ENCODE measurements around the gene RTCA.

Gene RTCA

GRCh38 chr1:100279358-100279923, 13.4 kb downstream of the RTCA start:
- ChIA-PET CTCF (no interaction called here), POLR2A (no interaction called here)
- no peak for DNase-seq (ENCODE audit: extremely low spot score)
- TF ChIP-seq NFRKB (IDR thresholded peaks at IDR 0.05) (no peak), ARNT (IDR thresholded peaks at IDR 0.05) (no peak), ZNF384 (IDR thresholded peaks at IDR 0.05) (no peak), LEF1 (IDR thresholded peaks at IDR 0.05; ENCODE audit: borderline replicate concordance) (no peak), BHLHE40 (IDR thresholded peaks at IDR 0.05; ENCODE audit: borderline replicate concordance) (no peak), L3MBTL2 (conservative IDR thresholded peaks at IDR 0.05) (no peak), ELF4 (IDR thresholded peaks at IDR 0.05) (no peak), SP1 (IDR thresholded peaks at IDR 0.05) (no peak), CTBP1 (IDR thresholded peaks at IDR 0.05; ENCODE audit: borderline replicate concordance) (no peak), FOXM1 (IDR thresholded peaks at IDR 0.05; ENCODE audit: borderline replicate concordance) (no peak), FOXA1 (IDR thresholded peaks at IDR 0.05) (no peak), TARDBP (IDR thresholded peaks at IDR 0.05) (no peak), HDGF (IDR thresholded peaks at IDR 0.05; ENCODE audit: borderline replicate concordance) (no peak), FOXK2 (IDR thresholded peaks at IDR 0.05) (no peak), SUZ12 (IDR thresholded peaks at IDR 0.05) (no peak)
- TF ChIP-seq, protein P1, sequence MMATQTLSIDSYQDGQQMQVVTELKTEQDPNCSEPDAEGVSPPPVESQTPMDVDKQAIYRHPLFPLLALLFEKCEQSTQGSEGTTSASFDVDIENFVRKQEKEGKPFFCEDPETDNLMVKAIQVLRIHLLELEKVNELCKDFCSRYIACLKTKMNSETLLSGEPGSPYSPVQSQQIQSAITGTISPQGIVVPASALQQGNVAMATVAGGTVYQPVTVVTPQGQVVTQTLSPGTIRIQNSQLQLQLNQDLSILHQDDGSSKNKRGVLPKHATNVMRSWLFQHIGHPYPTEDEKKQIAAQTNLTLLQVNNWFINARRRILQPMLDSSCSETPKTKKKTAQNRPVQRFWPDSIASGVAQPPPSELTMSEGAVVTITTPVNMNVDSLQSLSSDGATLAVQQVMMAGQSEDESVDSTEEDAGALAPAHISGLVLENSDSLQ (IDR thresholded peaks at IDR 0.05), result no peak

- CTCF ChIA-PET, result no interaction called here
- POLR2A ChIA-PET, result no interaction called here
- no peak for TF ChIP-seq LEF1 (IDR thresholded peaks at IDR 0.05; ENCODE audit: borderline replicate concordance)
- DNase-seq (ENCODE audit: extremely low spot score), result no peak
These were observed 14.1 kb downstream of the RTCA start for GRCh38 chr1:100279954-100280682.

DNA sequence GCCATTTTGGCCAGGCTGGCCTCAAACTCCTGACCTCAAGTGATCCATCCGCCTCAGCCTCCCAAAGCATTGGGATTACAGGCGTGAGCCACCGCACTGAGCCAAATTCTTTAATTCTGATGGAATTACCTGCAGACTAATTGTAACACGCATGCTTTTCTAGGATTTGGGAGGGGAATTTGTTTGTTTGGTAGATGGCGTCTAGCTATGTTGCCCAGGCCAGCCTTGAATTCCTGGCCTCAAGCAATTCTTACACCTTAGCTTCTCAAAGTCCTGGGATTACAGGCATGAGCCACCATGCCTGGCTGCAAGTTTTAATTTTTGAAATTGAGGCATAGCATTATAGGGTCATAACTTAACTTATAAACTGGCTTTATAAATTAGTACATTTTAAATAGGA, 18.6 kb downstream of the RTCA start:
- no peak for TF ChIP-seq FOXK2 (IDR thresholded peaks at IDR 0.05)
- no peak for TF ChIP-seq NFRKB (IDR thresholded peaks at IDR 0.05)
- no peak for TF ChIP-seq HDGF (IDR thresholded peaks at IDR 0.05; ENCODE audit: borderline replicate concordance)
- no peak for TF ChIP-seq FOXA1 (IDR thresholded peaks at IDR 0.05)
- TF ChIP-seq BHLHE40 (IDR thresholded peaks at IDR 0.05; ENCODE audit: borderline replicate concordance), result no peak
- TF ChIP-seq ARNT (IDR thresholded peaks at IDR 0.05), result no peak
- no peak for TF ChIP-seq TARDBP (IDR thresholded peaks at IDR 0.05)
- TF ChIP-seq FOXM1 (IDR thresholded peaks at IDR 0.05; ENCODE audit: borderline replicate concordance), result no peak
- TF ChIP-seq CTBP1 (IDR thresholded peaks at IDR 0.05; ENCODE audit: borderline replicate concordance), result no peak
- TF ChIP-seq L3MBTL2 (conservative IDR thresholded peaks at IDR 0.05), result no peak
- no peak for TF ChIP-seq ZNF384 (IDR thresholded peaks at IDR 0.05)
- TF ChIP-seq, protein P1 (IDR thresholded peaks at IDR 0.05), result no peak
- TF ChIP-seq SP1 (IDR thresholded peaks at IDR 0.05), result no peak
- TF ChIP-seq ELF4 (IDR thresholded peaks at IDR 0.05), result no peak
- TF ChIP-seq LEF1 (IDR thresholded peaks at IDR 0.05; ENCODE audit: borderline replicate concordance), result no peak
- no peak for TF ChIP-seq SUZ12 (IDR thresholded peaks at IDR 0.05)
- CTCF ChIA-PET, result no interaction called here
- POLR2A ChIA-PET, result no interaction called here
- no peak for DNase-seq (ENCODE audit: extremely low spot score)

DNA sequence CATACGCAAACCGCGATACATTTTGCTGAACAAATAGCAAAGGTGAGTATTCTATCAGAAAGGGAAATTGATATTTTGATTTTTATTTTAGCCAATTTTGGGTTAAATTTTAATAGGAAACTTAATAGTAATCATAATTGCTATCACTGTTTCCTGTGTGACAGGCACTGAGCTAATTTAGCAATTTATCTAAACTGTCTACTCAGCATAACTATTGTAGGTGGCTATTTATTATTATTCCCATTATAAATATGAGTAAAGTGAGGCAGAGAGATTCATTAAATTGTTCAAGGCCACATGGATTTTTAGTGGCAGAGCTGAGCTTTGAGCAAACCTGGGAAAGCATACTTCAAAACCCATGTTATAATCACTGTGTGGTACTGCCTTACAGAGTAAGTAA, 21.1 kb downstream of the RTCA start:
- POLR2A ChIA-PET, result interaction anchor here (1.0 kb wide), 1 partner anchor 21 kb away, joined by 4 read pairs; the partner anchor contains the start of gene RTCA

DNA sequence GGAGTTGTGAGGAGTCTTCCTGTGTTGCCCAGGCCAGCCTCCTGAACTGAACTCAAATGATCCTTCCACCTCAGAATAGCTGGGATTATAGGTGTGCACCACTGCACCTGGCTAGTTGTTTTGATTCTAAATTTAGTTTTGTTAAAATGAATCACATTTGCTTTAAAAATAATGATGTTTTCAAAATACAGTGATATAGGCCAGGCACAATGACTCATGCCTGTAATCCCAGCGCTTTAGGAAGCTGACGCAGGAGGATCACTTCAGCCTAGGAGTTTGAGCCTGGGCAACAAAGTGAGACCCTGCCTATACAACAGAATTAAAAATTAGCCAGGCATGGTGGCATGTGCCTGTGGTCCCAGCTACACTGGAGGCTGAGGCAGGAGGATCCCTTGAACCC, 24.3 kb downstream of the RTCA start:
- CTCF ChIA-PET, result no interaction called here

More for the DNA sequence above, 21.1 kb downstream of the RTCA start:
- DNase-seq (ENCODE audit: extremely low spot score), result no peak
- TF ChIP-seq SP1 (IDR thresholded peaks at IDR 0.05) (no peak), ELF4 (IDR thresholded peaks at IDR 0.05) (no peak), CTBP1 (IDR thresholded peaks at IDR 0.05; ENCODE audit: borderline replicate concordance) (no peak), FOXA1 (IDR thresholded peaks at IDR 0.05) (no peak), FOXM1 (IDR thresholded peaks at IDR 0.05; ENCODE audit: borderline replicate concordance) (no peak), FOXK2 (IDR thresholded peaks at IDR 0.05) (no peak), SUZ12 (IDR thresholded peaks at IDR 0.05) (no peak), LEF1 (IDR thresholded peaks at IDR 0.05; ENCODE audit: borderline replicate concordance) (no peak), BHLHE40 (IDR thresholded peaks at IDR 0.05; ENCODE audit: borderline replicate concordance) (no peak), ZNF384 (IDR thresholded peaks at IDR 0.05) (no peak), L3MBTL2 (conservative IDR thresholded peaks at IDR 0.05) (no peak), ARNT (IDR thresholded peaks at IDR 0.05) (no peak), HDGF (IDR thresholded peaks at IDR 0.05; ENCODE audit: borderline replicate concordance) (no peak), TARDBP (IDR thresholded peaks at IDR 0.05) (no peak), NFRKB (IDR thresholded peaks at IDR 0.05) (no peak)
- TF ChIP-seq, protein P1 (IDR thresholded peaks at IDR 0.05), result no peak
- CTCF ChIA-PET, result no interaction called here

DNA sequence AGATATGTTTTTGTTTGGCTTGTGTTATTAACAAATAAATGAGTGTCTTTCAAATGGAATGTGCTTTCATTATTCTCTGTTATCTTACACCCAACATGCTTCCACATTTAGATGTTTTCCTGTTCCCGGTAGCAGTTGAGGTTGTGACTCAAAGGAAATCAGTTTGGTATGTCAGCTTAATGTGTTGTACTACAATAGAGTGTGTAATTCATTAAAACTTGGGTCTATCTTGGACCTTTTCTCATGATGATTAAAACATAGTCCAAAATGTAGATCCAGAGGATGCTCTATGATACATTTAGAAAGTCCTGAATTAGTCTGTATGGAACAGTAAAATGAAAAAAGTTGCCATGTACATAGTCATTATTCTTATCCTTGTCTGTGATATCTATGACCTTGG, 26.7 kb downstream of the RTCA start:
- CTCF ChIA-PET, result no interaction called here
- TF ChIP-seq FOXA1 (IDR thresholded peaks at IDR 0.05), result no peak
- TF ChIP-seq SP1 (IDR thresholded peaks at IDR 0.05), result no peak
- no peak for TF ChIP-seq L3MBTL2 (conservative IDR thresholded peaks at IDR 0.05)
- TF ChIP-seq HDGF (IDR thresholded peaks at IDR 0.05; ENCODE audit: borderline replicate concordance), result no peak
- TF ChIP-seq, protein P1 (IDR thresholded peaks at IDR 0.05), result no peak
- no peak for TF ChIP-seq SUZ12 (IDR thresholded peaks at IDR 0.05)
- TF ChIP-seq LEF1 (IDR thresholded peaks at IDR 0.05; ENCODE audit: borderline replicate concordance), result no peak
- no peak for TF ChIP-seq CTBP1 (IDR thresholded peaks at IDR 0.05; ENCODE audit: borderline replicate concordance)
- no peak for TF ChIP-seq ZNF384 (IDR thresholded peaks at IDR 0.05)
- no peak for TF ChIP-seq TARDBP (IDR thresholded peaks at IDR 0.05)
- no peak for TF ChIP-seq ARNT (IDR thresholded peaks at IDR 0.05)
- POLR2A ChIA-PET, result no interaction called here
- DNase-seq (ENCODE audit: extremely low spot score), result no peak

More for the DNA sequence above, 24.3 kb downstream of the RTCA start:
- TF ChIP-seq CTBP1 (IDR thresholded peaks at IDR 0.05; ENCODE audit: borderline replicate concordance) (no peak), LEF1 (IDR thresholded peaks at IDR 0.05; ENCODE audit: borderline replicate concordance) (no peak), FOXM1 (IDR thresholded peaks at IDR 0.05; ENCODE audit: borderline replicate concordance) (no peak), ZNF384 (IDR thresholded peaks at IDR 0.05) (no peak), FOXA1 (IDR thresholded peaks at IDR 0.05) (no peak)
- no peak for DNase-seq (ENCODE audit: extremely low spot score)
- POLR2A ChIA-PET, result interaction anchor here (1.1 kb wide), 1 partner anchor 68 kb away, joined by 3 read pairs; no protein-coding TSS in a partner anchor

Measured in HEK293T (cell line).